Uterus (tissue), 4 donors: ENCODE results near the gene CCDC102B. TPM values are rescaled to one million over a fixed set of nuclear protein-coding genes. Genes with fewer than 3 reads are reported as not detected.

ENCODE experiments used
- DNase-seq, 2 donors: peaks; one replicate each; pipeline ENCODE4 v3.0.0-alpha.2; 2019 to 2020
- H3K27ac ChIP-seq, 2 donors: fragments of 200-600 bp; sonication (generic); 1 replicate in 1 of 2; 2 replicates in 1 of 2; pipeline ENCODE4 v1.5.1; 2016 to 2018
- H3K27me3 ChIP-seq, 2 donors: fragments of 200-600 bp; sonication (generic); one replicate each; pipeline ENCODE4 v1.5.1; 2018 to 2019; ENCODE audit warnings: control low read depth in 1 of 2
- H3K36me3 ChIP-seq, 2 donors: fragments of 200-600 bp; sonication (generic); one replicate each; pipeline ENCODE4 v1.5.1; 2019; ENCODE audit warnings: control low read depth in 1 of 2
- H3K4me1 ChIP-seq, 2 donors: fragments of 200-600 bp; sonication (generic); one replicate each; pipeline ENCODE4 v1.5.1; 2018 to 2019; ENCODE audit warnings: control low read depth in 1 of 2
- H3K4me3 ChIP-seq, 2 donors: fragments of 200-600 bp; sonication (generic); 1 replicate in 1 of 2; 2 replicates in 1 of 2; pipeline ENCODE4 v1.5.1; 2018 to 2019; ENCODE audit warnings: mild to moderate bottlenecking in 1 of 2
- H3K9me3 ChIP-seq, 2 donors: fragments of 200-600 bp; sonication (generic); one replicate each; pipeline ENCODE4 v1.5.1; 2019; ENCODE audit warnings: control low read depth in 1 of 2
- CTCF ChIP-seq, 4 experiments: fragments of 200-600 bp in 2 of 4; fragments of 450-650 bp in 2 of 4; sonication (generic) in 2 of 4; IDR thresholded peaks; one replicate each; pipeline ENCODE4 v1.5.1; 2016 to 2019; ENCODE audit warnings: antibody characterized with exemption in 4 of 4, mild to moderate bottlenecking in 2 of 4, moderate library complexity in 1 of 4
- POLR2A ChIP-seq, 2 donors: fragments of 450-650 bp; IDR thresholded peaks; one replicate each; pipeline ENCODE4 v1.6.1; 2016; ENCODE audit warnings: antibody characterized with exemption in 2 of 2, mild to moderate bottlenecking in 1 of 2, moderate library complexity in 1 of 2
- intact Hi-C: fragments of 100-400 bp; cut with DNase I; formaldehyde crosslinking; loops from one replicate; pipeline ENCODE4 v1.15.1; 2023; ENCODE audit warnings: low total_unique reads
- total RNA-seq, 4 donors: library from RNA; depleted of rRNA in 3 of 4; stranded (reverse); fragments of >200 nt in 3 of 4; gene quantifications; one replicate each; pipeline versions ENCODE4 v1.1.0 to v1.2.4, GENCODE V29; 2014 to 2023
- donor health status: DM: yes; HTN: yes; CAD: no.

CCDC102B gene
- total RNA-seq, 4 donors from 2014 or later, result 0.77 to 39.7 (median 3.2) TPM; not detected in 1

GRCh38 chr18:69008538-69008937 lies 210.7 kb downstream of the CCDC102B start:
- Histone ChIP-seq H3K27me3 (no peaks in the 10 kb centered on the region), H3K9me3 (no peaks in the 10 kb centered on the region), H3K4me3 (no peak overlapping the region), H3K36me3 (no peaks in the 10 kb centered on the region), H3K4me1 (no peaks in the 10 kb centered on the region), H3K27ac (no peak overlapping the region)
- DNase-seq, result no peak
- intact Hi-C loops, result no loop called here
- TF ChIP-seq CTCF (IDR thresholded peaks at IDR 0.05), result no peak
- TF ChIP-seq POLR2A (IDR thresholded peaks at IDR 0.05), result no peak

GRCh38 chr18:69021211-69021805 lies 223.4 kb downstream of the CCDC102B start:
- no peak for TF ChIP-seq CTCF (IDR thresholded peaks at IDR 0.05)
- no peak for TF ChIP-seq POLR2A (IDR thresholded peaks at IDR 0.05)
- H3K27me3 ChIP-seq, result no peaks in the 10 kb centered on the region
- intact Hi-C loops, result no loop called here
- no peak overlapping the region for H3K4me3 ChIP-seq
- no peaks in the 10 kb centered on the region for H3K4me1 ChIP-seq
- no peak for DNase-seq
- no peak overlapping the region for H3K27ac ChIP-seq
- no peaks in the 10 kb centered on the region for H3K9me3 ChIP-seq
- no peaks in the 10 kb centered on the region for H3K36me3 ChIP-seq

- TF ChIP-seq POLR2A (IDR thresholded peaks at IDR 0.05), result no peak
- no peak for TF ChIP-seq CTCF (IDR thresholded peaks at IDR 0.05)
- no peak overlapping the region for H3K27ac ChIP-seq
- intact Hi-C loops, result no loop called here
- no peaks in the 10 kb centered on the region for H3K27me3 ChIP-seq
- no peak for DNase-seq
- H3K36me3 ChIP-seq, result no peaks in the 10 kb centered on the region
- H3K9me3 ChIP-seq, result no peaks in the 10 kb centered on the region
- no peak overlapping the region for H3K4me3 ChIP-seq
- H3K4me1 ChIP-seq, result no peaks in the 10 kb centered on the region
Observed at GRCh38 chr18:69022426-69022825, 224.5 kb downstream of the CCDC102B start.

GRCh38 chr18:69031571-69031970 lies 233.7 kb downstream of the CCDC102B start:
- no peak overlapping the region for H3K27ac ChIP-seq
- intact Hi-C loops, result no loop called here
- H3K4me1 ChIP-seq, result no peaks in the 10 kb centered on the region
- no peak for TF ChIP-seq POLR2A (IDR thresholded peaks at IDR 0.05)
- TF ChIP-seq CTCF (IDR thresholded peaks at IDR 0.05), result no peak
- no peaks in the 10 kb centered on the region for H3K36me3 ChIP-seq
- H3K9me3 ChIP-seq, result no peaks in the 10 kb centered on the region
- H3K4me3 ChIP-seq, result no peak overlapping the region
- H3K27me3 ChIP-seq, result no peaks in the 10 kb centered on the region
- no peak for DNase-seq

GRCh38 chr18:69032009-69032408 lies 234.1 kb downstream of the CCDC102B start:
- Histone ChIP-seq H3K4me1 (no peaks in the 10 kb centered on the region), H3K9me3 (no peaks in the 10 kb centered on the region), H3K27ac (no peak overlapping the region), H3K4me3 (no peak overlapping the region), H3K27me3 (no peaks in the 10 kb centered on the region), H3K36me3 (no peaks in the 10 kb centered on the region)
- intact Hi-C loops, result no loop called here
- DNase-seq, result no peak
- TF ChIP-seq CTCF (IDR thresholded peaks at IDR 0.05), result no peak
- TF ChIP-seq POLR2A (IDR thresholded peaks at IDR 0.05), result no peak
